Transverse colon (tissue), 4 donors: ENCODE data around the gene MYO5B.
"Not testable (repeated sequence)": the region's sequence is repeated elsewhere in the genome, so short reads cannot be mapped to it uniquely, and the experiment has no call there.

Experiments used
- EP300 ChIP-seq: sonication (generic); formaldehyde crosslinking; IDR thresholded peaks from one replicate; pipeline ENCODE4 v1.6.1; 2017; ENCODE audit warnings: antibody characterized with exemption, low read depth
- POLR2A ChIP-seq: fragments of 450-650 bp; IDR thresholded peaks from one replicate; pipeline ENCODE4 v1.6.1; 2016; ENCODE audit warnings: antibody characterized with exemption, mild to moderate bottlenecking, moderate library complexity
- POLR2AphosphoS5 ChIP-seq, 3 donors: sonication (generic); formaldehyde crosslinking; IDR thresholded peaks; one replicate each; pipeline ENCODE4 v1.6.1; 2016; ENCODE audit warnings: antibody characterized with exemption in 3 of 3
- TF ChIP-seq, protein P1 (sequence below), 5 experiments: fragments of 200-600 bp in 3 of 5; fragments of 450-650 bp in 2 of 5; sonication (generic) in 3 of 5; IDR thresholded peaks; 1 replicate in 2 of 5; 2 replicates in 3 of 5; pipeline ENCODE4 v1.5.1; 2016 to 2017; ENCODE audit warnings: antibody characterized with exemption in 5 of 5, inconsistent platforms in 3 of 5, mild to moderate bottlenecking in 2 of 5, moderate library complexity in 1 of 5

DNA sequence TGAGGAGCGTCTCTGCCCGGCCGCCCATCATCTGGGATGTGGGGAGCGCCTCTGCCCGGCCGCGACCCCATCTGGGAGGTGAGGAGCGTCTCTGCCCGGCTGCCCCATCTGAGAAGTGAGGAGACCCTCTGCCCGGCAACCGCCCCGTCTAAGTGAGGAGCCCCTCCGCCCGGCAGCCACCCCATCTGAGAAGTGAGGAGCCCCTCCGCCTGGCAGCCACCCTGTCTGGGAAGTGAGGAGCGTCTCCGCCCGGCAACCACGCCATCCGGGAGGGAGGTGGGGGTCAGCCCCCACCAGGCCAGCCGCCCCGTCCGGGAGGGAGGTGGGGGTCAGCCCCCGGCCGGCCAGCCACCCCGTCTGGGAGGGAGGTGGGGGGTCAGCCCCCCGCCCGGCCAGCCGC, 395.1 kb downstream of the MYO5B start:
- not testable (repeated sequence) for TF ChIP-seq POLR2A; POLR2AphosphoS5 (IDR thresholded peaks at IDR 0.05); EP300
- TF ChIP-seq, protein P1, sequence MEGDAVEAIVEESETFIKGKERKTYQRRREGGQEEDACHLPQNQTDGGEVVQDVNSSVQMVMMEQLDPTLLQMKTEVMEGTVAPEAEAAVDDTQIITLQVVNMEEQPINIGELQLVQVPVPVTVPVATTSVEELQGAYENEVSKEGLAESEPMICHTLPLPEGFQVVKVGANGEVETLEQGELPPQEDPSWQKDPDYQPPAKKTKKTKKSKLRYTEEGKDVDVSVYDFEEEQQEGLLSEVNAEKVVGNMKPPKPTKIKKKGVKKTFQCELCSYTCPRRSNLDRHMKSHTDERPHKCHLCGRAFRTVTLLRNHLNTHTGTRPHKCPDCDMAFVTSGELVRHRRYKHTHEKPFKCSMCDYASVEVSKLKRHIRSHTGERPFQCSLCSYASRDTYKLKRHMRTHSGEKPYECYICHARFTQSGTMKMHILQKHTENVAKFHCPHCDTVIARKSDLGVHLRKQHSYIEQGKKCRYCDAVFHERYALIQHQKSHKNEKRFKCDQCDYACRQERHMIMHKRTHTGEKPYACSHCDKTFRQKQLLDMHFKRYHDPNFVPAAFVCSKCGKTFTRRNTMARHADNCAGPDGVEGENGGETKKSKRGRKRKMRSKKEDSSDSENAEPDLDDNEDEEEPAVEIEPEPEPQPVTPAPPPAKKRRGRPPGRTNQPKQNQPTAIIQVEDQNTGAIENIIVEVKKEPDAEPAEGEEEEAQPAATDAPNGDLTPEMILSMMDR (IDR thresholded peaks at IDR 0.05): not testable (repeated sequence)
